Measurements from ENCODE around the gene TMEM44. TPM values are rescaled to one million over a fixed set of nuclear protein-coding genes. Genes with fewer than 3 reads are reported as not detected.

Gene TMEM44
- total RNA-seq, 1 donor: 18.8 TPM

GRCh38 chr3:194659778-194660177, 26.6 kb upstream of the TMEM44 start:
- Histone ChIP-seq H3K36me3 (ENCODE audit: insufficient read depth, low read length) (peaks cover 35% of the 10 kb centered on the region), H3K4me3 (ENCODE audit: insufficient read depth, low read length) (no peak overlapping the region), H3K4me2 (ENCODE audit: insufficient read depth, low read length) (no peak overlapping the region), H3K27me3 (ENCODE audit: insufficient read depth, low read length) (no peaks in the 10 kb centered on the region), H3K4me1 (ENCODE audit: insufficient read depth, low read length) (no peaks in the 10 kb centered on the region), H3K79me2 (ENCODE audit: insufficient read depth, low read length) (peaks cover 21% of the 10 kb centered on the region), H2AFZ (ENCODE audit: low read length) (no peak overlapping the region), H4K20me1 (ENCODE audit: insufficient read depth, low read length) (peaks cover 4% of the 10 kb centered on the region), H3K9me3 (ENCODE audit: low read depth, low read length) (no peaks in the 10 kb centered on the region), H3K27ac (ENCODE audit: low read depth, low read length) (no peak overlapping the region)
- DNase-seq (ENCODE audit: insufficient read length, low spot score, missing footprints): no peak
- TF ChIP-seq CTCF (IDR thresholded peaks at IDR 0.05; ENCODE audit: extremely low read depth, low read depth, low read length): no peak

GRCh38 chr3:194658477-194659242, 25.4 kb upstream of the TMEM44 start:
- H3K9me3 ChIP-seq (ENCODE audit: low read depth, low read length): no peaks in the 10 kb centered on the region
- peaks cover 36% of the 10 kb centered on the region for H3K36me3 ChIP-seq (ENCODE audit: insufficient read depth, low read length)
- no peak for DNase-seq (ENCODE audit: insufficient read length, low spot score, missing footprints)
- H3K4me1 ChIP-seq (ENCODE audit: insufficient read depth, low read length): no peaks in the 10 kb centered on the region
- H3K79me2 ChIP-seq (ENCODE audit: insufficient read depth, low read length): peaks cover 26% of the 10 kb centered on the region
- no peak overlapping the region for H3K4me2 ChIP-seq (ENCODE audit: insufficient read depth, low read length)
- no peak overlapping the region for H3K4me3 ChIP-seq (ENCODE audit: insufficient read depth, low read length)
- H4K20me1 ChIP-seq (ENCODE audit: insufficient read depth, low read length): peaks cover 4% of the 10 kb centered on the region
- TF ChIP-seq CTCF (IDR thresholded peaks at IDR 0.05; ENCODE audit: extremely low read depth, low read depth, low read length): no peak
- H3K27ac ChIP-seq (ENCODE audit: low read depth, low read length): no peak overlapping the region
- no peaks in the 10 kb centered on the region for H3K27me3 ChIP-seq (ENCODE audit: insufficient read depth, low read length)
- no peak overlapping the region for H2AFZ ChIP-seq (ENCODE audit: low read length)

GRCh38 chr3:194657439-194657838, 24.2 kb upstream of the TMEM44 start:
- Histone ChIP-seq H3K9me3 (ENCODE audit: low read depth, low read length) (no peaks in the 10 kb centered on the region), H4K20me1 (ENCODE audit: insufficient read depth, low read length) (peaks cover 4% of the 10 kb centered on the region), H3K27ac (ENCODE audit: low read depth, low read length) (no peak overlapping the region), H3K79me2 (ENCODE audit: insufficient read depth, low read length) (peaks cover 22% of the 10 kb centered on the region), H3K36me3 (ENCODE audit: insufficient read depth, low read length) (peaks cover 44% of the 10 kb centered on the region), H3K4me1 (ENCODE audit: insufficient read depth, low read length) (no peaks in the 10 kb centered on the region), H3K4me3 (ENCODE audit: insufficient read depth, low read length) (no peak overlapping the region), H3K4me2 (ENCODE audit: insufficient read depth, low read length) (no peak overlapping the region), H3K27me3 (ENCODE audit: insufficient read depth, low read length) (no peaks in the 10 kb centered on the region), H2AFZ (ENCODE audit: low read length) (no peak overlapping the region)
- no peak for TF ChIP-seq CTCF (IDR thresholded peaks at IDR 0.05; ENCODE audit: extremely low read depth, low read depth, low read length)
- no peak for DNase-seq (ENCODE audit: insufficient read length, low spot score, missing footprints)

- H3K79me2 ChIP-seq (ENCODE audit: insufficient read depth, low read length): peaks cover 9% of the 10 kb centered on the region
- no peaks in the 10 kb centered on the region for H3K27me3 ChIP-seq (ENCODE audit: insufficient read depth, low read length)
- H4K20me1 ChIP-seq (ENCODE audit: insufficient read depth, low read length): no peaks in the 10 kb centered on the region
- H3K9me3 ChIP-seq (ENCODE audit: low read depth, low read length): no peaks in the 10 kb centered on the region
- no peak overlapping the region for H3K4me3 ChIP-seq (ENCODE audit: insufficient read depth, low read length)
- peaks cover 66% of the 10 kb centered on the region for H3K36me3 ChIP-seq (ENCODE audit: insufficient read depth, low read length)
- DNase-seq (ENCODE audit: insufficient read length, low spot score, missing footprints): no peak
- H3K4me1 ChIP-seq (ENCODE audit: insufficient read depth, low read length): no peaks in the 10 kb centered on the region
- no peak overlapping the region for H3K27ac ChIP-seq (ENCODE audit: low read depth, low read length)
- no peak for TF ChIP-seq CTCF (IDR thresholded peaks at IDR 0.05; ENCODE audit: extremely low read depth, low read depth, low read length)
- no peak overlapping the region for H3K4me2 ChIP-seq (ENCODE audit: insufficient read depth, low read length)
- no peak overlapping the region for H2AFZ ChIP-seq (ENCODE audit: low read length)
These were observed 21.2 kb upstream of the TMEM44 start for GRCh38 chr3:194654443-194654842.
